ENCODE measurements around the gene TEX51. TPM values are rescaled to one million over a fixed set of nuclear protein-coding genes. Genes with fewer than 3 reads are reported as not detected.

TEX51 gene
- total RNA-seq, 1 donor from 2014 or later = not detected

DNA sequence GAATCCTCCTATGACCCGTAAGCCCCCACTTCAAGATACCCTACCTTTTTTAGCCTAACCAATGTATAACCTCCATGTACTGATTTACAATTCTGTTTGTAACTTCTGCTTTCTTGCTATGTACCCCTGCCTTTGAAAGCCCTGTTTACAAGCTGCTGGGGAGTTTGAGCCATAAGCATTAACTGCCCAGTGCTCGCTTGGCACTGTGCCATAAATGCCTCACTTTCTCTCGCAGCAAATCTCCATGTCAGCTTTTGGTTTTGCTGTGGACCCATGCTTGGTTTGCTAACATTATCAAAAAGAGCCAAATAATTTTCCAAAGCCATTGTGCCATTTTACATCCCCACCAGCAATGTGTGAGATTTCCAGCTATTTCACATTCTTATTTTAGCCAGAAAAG is 51.8 kb downstream of the TEX51 start:
- no peak for DNase-seq (ENCODE audit: low spot score)

Other genes starting within 250 kb of the TEX51 start
- gene GYPC, start 242.7 kb upstream of the TEX51 start, total RNA-seq = 175 TPM
- 87.0 TPM for gene BIN1, start 208.3 kb downstream of the TEX51 start, total RNA-seq

Measured in mesenteric fat pad (tissue), 1 donor.